ENCODE measurements around the gene E2F1.

GRCh38 chr20:33724439-33725094 lies 38.4 kb upstream of the E2F1 start:
- TF ChIP-seq EP300 (IDR thresholded peaks at IDR 0.05), result no peak
- no peak for TF ChIP-seq CTCF (IDR thresholded peaks at IDR 0.05)
- no peak for TF ChIP-seq POLR2A (IDR thresholded peaks at IDR 0.05)
- TF ChIP-seq POLR2AphosphoS5 (IDR thresholded peaks at IDR 0.05), result no peak
